SK-N-SH (cell line): ENCODE measurements around the gene ZDHHC18. TPM values are rescaled to one million over a fixed set of nuclear protein-coding genes. Genes with fewer than 3 reads are reported as not detected.

ENCODE experiments used
- CTCF ChIA-PET: fragments of 300-600, 350-600 bp; formaldehyde crosslinking; extraction: SDS; loops from one replicate; lab custom pipeline; 2021; lab: Yijun Ruan, JAX
- POLR2A ChIA-PET: fragments of 350-600 bp; sonication (Branson Sonifier 250); formaldehyde crosslinking; extraction: SDS; loops from one replicate; lab custom pipeline; 2020; ENCODE audit warnings: antibody characterized with exemption, inconsistent platforms; lab: Yijun Ruan, JAX
- DNase-seq: peaks from one replicate; pipeline ENCODE4 v3.0.0; 2012
- H2AFZ ChIP-seq: fragments of 200-600 bp; sonication (generic); 2 replicates; pipeline ENCODE4 v1.8.1; 2016; ENCODE audit warnings: antibody characterized with exemption, mild to moderate bottlenecking, low read depth
- H3F3A ChIP-seq: fragments of 200-600 bp; sonication (generic); replicated peaks from 2 replicates; pipeline ENCODE3; 2016; ENCODE audit warnings: antibody characterized with exemption, mild to moderate bottlenecking; ENCODE audit not compliant: insufficient read depth
- H3K27ac ChIP-seq, 2 experiments: fragments of 200-500 bp in 1 of 2; fragments of 200-600 bp in 1 of 2; sonication (Bioruptor generic) in 1 of 2; sonication (generic), shearing (Covaris generic) in 1 of 2; 2 replicates each; pipeline versions ENCODE4 v1.5.1 to v1.6.1; 2014 to 2016; ENCODE audit warnings: low read depth in 2 of 2, inconsistent platforms in 1 of 2, low read length in 1 of 2, mild to moderate bottlenecking in 1 of 2, mixed read lengths in 1 of 2
- H3K27me3 ChIP-seq: fragments of 200-600 bp; sonication (generic), shearing (Covaris generic); 2 replicates; pipeline ENCODE4 v1.6.1; 2016; ENCODE audit warnings: mixed run types; ENCODE audit not compliant: insufficient read depth
- H3K36me3 ChIP-seq, 2 experiments: fragments of 200-500 bp in 1 of 2; fragments of 200-600 bp in 1 of 2; sonication (Bioruptor generic) in 1 of 2; sonication (generic) in 1 of 2; replicated peaks in 1 of 2; 2 replicates each; pipeline versions ENCODE3 to v1.5.1; 2014 to 2016; ENCODE audit warnings: low read length in 1 of 2, mild to moderate bottlenecking in 1 of 2; ENCODE audit not compliant: insufficient read depth in 2 of 2, control insufficient read depth in 1 of 2
- H3K4me1 ChIP-seq, 2 experiments: fragments of 200-500 bp in 1 of 2; fragments of 200-600 bp in 1 of 2; sonication (Bioruptor generic) in 1 of 2; sonication (generic), shearing (Covaris generic) in 1 of 2; 2 replicates each; pipeline versions ENCODE4 v1.5.1 to v1.6.1; 2014 to 2016; ENCODE audit warnings: low read depth in 1 of 2, low read length in 1 of 2, mixed run types in 1 of 2; ENCODE audit not compliant: insufficient read depth in 2 of 2, control insufficient read depth in 1 of 2
- H3K4me2 ChIP-seq: fragments of 200-600 bp; sonication (generic), shearing (Covaris generic); 2 replicates; pipeline ENCODE4 v1.6.1; 2017; ENCODE audit warnings: mixed run types
- H3K4me3 ChIP-seq, 2 experiments: fragments of 200-500 bp in 1 of 2; fragments of 200-600 bp in 1 of 2; sonication (Bioruptor generic) in 1 of 2; sonication (generic), shearing (Covaris generic) in 1 of 2; 2 replicates each; pipeline versions ENCODE4 v1.5.1 to v1.8.1; 2014 to 2016; ENCODE audit warnings: low read depth in 2 of 2, inconsistent platforms in 1 of 2, low read length in 1 of 2, mild to moderate bottlenecking in 1 of 2, mixed read lengths in 1 of 2, moderate library complexity in 1 of 2
- H3K79me2 ChIP-seq: fragments of 200-600 bp; sonication (generic); 2 replicates; pipeline ENCODE4 v1.8.1; 2017; ENCODE audit warnings: mild to moderate bottlenecking; ENCODE audit not compliant: insufficient read depth
- H3K9ac ChIP-seq: fragments of 200-600 bp; sonication (generic); 2 replicates; pipeline ENCODE4 v1.6.1; 2017; ENCODE audit warnings: mixed run types
- H3K9me2 ChIP-seq: fragments of 200-600 bp; sonication (generic); 2 replicates; pipeline ENCODE4 v1.6.1; 2017; ENCODE audit warnings: mixed run types
- H3K9me3 ChIP-seq: fragments of 200-600 bp; sonication (generic); 2 replicates; pipeline ENCODE4 v1.6.1; 2017; ENCODE audit warnings: mixed run types, mild to moderate bottlenecking, moderate library complexity
- H4K20me1 ChIP-seq: fragments of 200-600 bp; sonication (generic); 2 replicates; pipeline ENCODE4 v1.6.1; 2017; ENCODE audit warnings: mild to moderate bottlenecking, mixed run types; ENCODE audit not compliant: insufficient read depth
- FOSL2 ChIP-seq: IDR thresholded peaks from 2 replicates; pipeline ENCODE4 v1.4.0; 2012; ENCODE audit warnings: low read depth, mild to moderate bottlenecking, moderate library complexity, borderline replicate concordance
- MAX ChIP-seq: IDR thresholded peaks from 2 replicates; pipeline ENCODE4 v1.4.0; 2012; ENCODE audit warnings: low read depth
- MXI1 ChIP-seq: IDR thresholded peaks from 2 replicates; pipeline ENCODE4 v1.6.1; 2012; ENCODE audit warnings: mild to moderate bottlenecking, low read depth, low read length, improper control_type of control experiment
- NRF1 ChIP-seq: IDR thresholded peaks from 2 replicates; pipeline ENCODE4 v1.6.1; 2012; ENCODE audit warnings: low read depth, mild to moderate bottlenecking, low read length
- PBX3 ChIP-seq: IDR thresholded peaks from 2 replicates; pipeline ENCODE4; 2012
- RCOR1 ChIP-seq: fragments of 150-350 bp; IDR thresholded peaks from 2 replicates; pipeline ENCODE4 v1.6.1; 2017; ENCODE audit warnings: antibody characterized with exemption, low read length
- RXRA ChIP-seq: IDR thresholded peaks from 2 replicates; pipeline ENCODE4 v1.4.0; 2012; ENCODE audit warnings: low read depth, mild to moderate bottlenecking, borderline replicate concordance
- SIN3A ChIP-seq: IDR thresholded peaks from 2 replicates; pipeline ENCODE4 v1.6.1; 2012; ENCODE audit warnings: low read depth, mild to moderate bottlenecking, low read length, moderate library complexity, borderline replicate concordance
- TAF1 ChIP-seq: IDR thresholded peaks from 2 replicates; pipeline ENCODE4 v1.6.1; 2012; ENCODE audit warnings: low read depth, mild to moderate bottlenecking, low read length, moderate library complexity, borderline replicate concordance
- YY1 ChIP-seq: IDR thresholded peaks from 2 replicates; pipeline ENCODE4 v1.4.0; 2012; ENCODE audit warnings: low read depth, mild to moderate bottlenecking
- WGBS: methylation state at CpG from one replicate; pipeline ENCODE4 v1.1.6; 2017; ENCODE audit warnings: low lambda C conversion rate; 5-methylcytosine and 5-hydroxymethylcytosine counted together
- polyA plus RNA-seq, 3 experiments: library from polyadenylated mRNA; depleted of rRNA; stranded (reverse); fragments of >200 nt; gene quantifications; 2 replicates each; pipeline ENCODE4 v1.2.3, GENCODE V29; 2012

ZDHHC18 gene
- polyA plus RNA-seq, 1 of the 3 experiments (the other 2 are of a cell fraction): 33.0 TPM

- H3F3A ChIP-seq: no peaks in the 10 kb centered on the region
- CTCF ChIA-PET: interaction anchor here (0.8 to 2.2 kb wide), 3 partner anchors 18 to 226 kb away, joined by 3 to 7 read pairs (median 5); no protein-coding TSS in a partner anchor
- TF ChIP-seq FOSL2 (no peak), PBX3 (no peak), RXRA (no peak), MAX (no peak), YY1 (no peak)
- H3K27ac ChIP-seq: no peak overlapping the region
- WGBS: 62% methylated on average over 11 of the region's 11 CpGs
- peak overlapping the region; percentile 60 to 69 for H3K4me3 ChIP-seq
- POLR2A ChIA-PET: interaction anchor here (0.8 kb wide), 1 partner anchor 37 kb away, joined by 4 read pairs; no protein-coding TSS in a partner anchor
- peaks cover 42% of the 10 kb centered on the region for H3K79me2 ChIP-seq
- H3K36me3 ChIP-seq: peaks cover 3% of the 10 kb centered on the region in 2 experiments
- H3K9ac ChIP-seq: peak overlapping the region; percentile 68
- no peaks in the 10 kb centered on the region for H4K20me1 ChIP-seq
- H3K4me1 ChIP-seq: peaks cover 6 to 21% of the 10 kb centered on the region in 2 experiments; a peak in 2 of 4 replicates
- no peaks in the 10 kb centered on the region for H3K9me2 ChIP-seq
- H2AFZ ChIP-seq: no peak overlapping the region
- H3K4me2 ChIP-seq: peak overlapping the region; percentile 95
- DNase-seq: peak; percentile 45
- no peaks in the 10 kb centered on the region for H3K27me3 ChIP-seq
- H3K9me3 ChIP-seq: no peaks in the 10 kb centered on the region
These were observed 1.2 kb downstream of the ZDHHC18 start for GRCh38 chr1:26827663-26828062.

GRCh38 chr1:26828411-26828991, 2.0 kb downstream of the ZDHHC18 start:
- H3K27ac ChIP-seq: no peak overlapping the region
- no peaks in the 10 kb centered on the region for H4K20me1 ChIP-seq
- H3K4me1 ChIP-seq: peaks cover 6 to 21% of the 10 kb centered on the region in 2 experiments; a peak in 2 of 4 replicates
- ChIA-PET CTCF (interaction anchor here (0.8 to 2.2 kb wide), 3 partner anchors 18 to 226 kb away, joined by 3 to 7 read pairs (median 5); no protein-coding TSS in a partner anchor), POLR2A (interaction anchor here (0.8 kb wide), 1 partner anchor 36 kb away, joined by 4 read pairs; no protein-coding TSS in a partner anchor)
- 0 out of 2 replicates have a peak overlapping the region, but pooled peaks have one; percentile 2 for H3K4me2 ChIP-seq
- DNase-seq: no peak
- no peaks in the 10 kb centered on the region for H3K27me3 ChIP-seq
- H3K9me2 ChIP-seq: no peaks in the 10 kb centered on the region
- TF ChIP-seq RCOR1 (no peak), NRF1 (no peak), MXI1 (no peak), SIN3A (no peak), TAF1 (no peak)
- peaks cover 3% of the 10 kb centered on the region for H3F3A ChIP-seq
- no peak overlapping the region for H3K4me3 ChIP-seq
- no peak overlapping the region for H2AFZ ChIP-seq
- peaks cover 9 to 12% of the 10 kb centered on the region in 2 experiments for H3K36me3 ChIP-seq
- no peak overlapping the region for H3K9ac ChIP-seq
- WGBS: 89% methylated on average over 4 of the region's 4 CpGs
- peaks cover 42% of the 10 kb centered on the region for H3K79me2 ChIP-seq
- H3K9me3 ChIP-seq: no peaks in the 10 kb centered on the region
